Renal cortex interstitium (tissue), 11 donors: ENCODE results near the gene HIVEP1. TPM values are rescaled to one million over a fixed set of nuclear protein-coding genes. Genes with fewer than 3 reads are reported as not detected.
A peak's percentile ranks its signal among the peaks of the same experiment; 100 is the strongest.

Experiments used
- DNase-seq, 11 donors: peaks; one replicate each; pipeline ENCODE4 v3.0.0-alpha.2; 2013; ENCODE audit warnings: low read depth in 9 of 11, low spot score in 4 of 11; ENCODE audit errors: extremely low read depth in 1 of 11
- polyA plus RNA-seq, 3 donors: library from polyadenylated mRNA; unstranded; fragments of 120-200 nt; gene quantifications; one replicate each; pipeline ENCODE4 v1.2.1, GENCODE V29; 2013; ENCODE audit not compliant: insufficient read length in 3 of 3

HIVEP1 gene
- polyA plus RNA-seq, 3 donors: 22.4 to 24.7 (median 23.2) TPM

DNA sequence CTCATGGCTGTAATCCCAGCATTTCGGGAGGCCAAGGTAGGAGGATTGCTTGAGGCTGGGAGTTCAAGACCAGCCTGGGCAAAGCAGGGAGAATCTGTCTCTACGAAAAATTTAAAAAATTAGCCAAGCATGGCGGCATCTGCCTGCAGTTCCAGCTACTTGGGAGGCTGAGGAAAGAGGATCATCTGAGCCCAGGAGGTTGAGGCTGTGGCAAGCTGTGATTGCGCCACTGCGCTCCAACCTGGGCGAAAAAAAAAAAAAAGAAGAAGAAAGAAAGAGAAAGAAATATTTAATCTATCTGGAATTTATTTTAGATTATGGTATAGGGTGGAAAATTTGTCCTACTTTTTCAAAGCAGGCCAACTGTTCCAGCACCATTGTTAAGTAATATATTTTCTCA lies 32.2 kb upstream of the HIVEP1 start:
- DNase-seq: no peak

GRCh38 chr6:11983306-11983705 lies 28.8 kb upstream of the HIVEP1 start:
- no peak for DNase-seq

- DNase-seq: no peak
Observed at GRCh38 chr6:11987386-11987785, 24.7 kb upstream of the HIVEP1 start.

DNA sequence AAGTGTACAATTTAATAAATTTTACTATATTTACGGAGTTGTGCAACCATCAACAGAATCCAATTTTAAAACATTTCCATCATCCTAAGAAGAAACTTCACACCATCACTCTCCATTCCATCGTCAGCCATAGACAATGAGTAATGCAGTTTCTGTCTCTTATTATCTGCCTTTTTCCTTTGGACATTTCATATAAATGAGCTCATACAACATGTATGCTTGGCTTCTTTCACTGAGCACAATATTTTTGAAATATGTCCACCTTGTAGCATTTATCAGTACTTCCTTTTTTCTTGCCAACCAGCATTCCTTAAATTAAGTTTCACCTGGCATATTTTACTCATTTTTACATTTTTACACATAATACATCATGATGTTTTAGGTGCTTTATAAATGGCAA lies 22.7 kb upstream of the HIVEP1 start:
- DNase-seq: no peak

- no peak for DNase-seq
Observed at GRCh38 chr6:11992086-11992485, 20.0 kb upstream of the HIVEP1 start.

DNA sequence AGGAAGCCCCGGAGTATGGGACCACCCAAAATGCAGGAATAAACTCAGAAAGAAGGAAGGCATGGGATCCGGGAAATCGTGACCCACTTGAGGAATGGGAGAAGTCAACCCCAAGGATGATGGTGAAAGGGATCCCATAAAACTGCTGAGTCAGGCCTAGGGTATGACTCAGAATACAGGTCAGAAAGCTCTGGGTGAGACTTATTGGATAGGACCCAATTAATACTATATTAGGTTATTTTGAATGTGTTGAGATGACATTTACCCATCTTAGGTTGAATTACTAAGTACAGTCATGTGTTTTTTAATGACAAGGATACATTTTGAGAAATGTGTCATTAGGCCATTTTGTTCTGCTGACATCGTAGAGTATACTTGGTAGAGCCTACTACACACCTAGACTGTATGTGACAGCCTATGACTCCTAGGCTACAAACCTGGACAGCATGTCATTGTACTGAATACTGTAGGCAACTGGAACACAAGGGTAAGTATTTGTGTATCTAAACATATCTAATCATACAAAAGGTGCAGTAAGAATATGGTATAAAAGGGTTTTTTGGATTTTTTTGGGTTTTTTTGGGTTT lies 17.1 kb upstream of the HIVEP1 start:
- DNase-seq: no peak

GRCh38 chr6:11996751-11997150 lies 15.4 kb upstream of the HIVEP1 start:
- DNase-seq: no peak

GRCh38 chr6:11999246-11999645 lies 12.9 kb upstream of the HIVEP1 start:
- no peak for DNase-seq

DNA sequence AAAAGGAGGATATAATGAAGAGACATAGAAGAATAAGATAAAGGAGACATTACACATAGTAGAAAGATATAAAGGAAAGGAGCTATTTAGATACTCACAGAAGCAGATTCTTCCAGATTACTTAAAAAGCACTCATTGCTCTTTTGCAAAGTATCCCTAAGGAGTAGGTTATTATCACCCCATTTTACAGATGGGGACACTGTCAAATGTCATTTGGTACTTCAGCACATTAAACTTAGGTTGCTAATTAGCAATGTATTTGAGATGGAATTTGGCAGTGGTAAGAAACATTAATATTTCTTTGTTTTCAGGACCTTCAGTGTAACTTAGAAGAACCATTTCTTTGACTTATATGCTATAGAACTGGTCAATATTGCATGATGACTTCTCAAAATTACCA lies 11.9 kb upstream of the HIVEP1 start:
- no peak for DNase-seq

DNA sequence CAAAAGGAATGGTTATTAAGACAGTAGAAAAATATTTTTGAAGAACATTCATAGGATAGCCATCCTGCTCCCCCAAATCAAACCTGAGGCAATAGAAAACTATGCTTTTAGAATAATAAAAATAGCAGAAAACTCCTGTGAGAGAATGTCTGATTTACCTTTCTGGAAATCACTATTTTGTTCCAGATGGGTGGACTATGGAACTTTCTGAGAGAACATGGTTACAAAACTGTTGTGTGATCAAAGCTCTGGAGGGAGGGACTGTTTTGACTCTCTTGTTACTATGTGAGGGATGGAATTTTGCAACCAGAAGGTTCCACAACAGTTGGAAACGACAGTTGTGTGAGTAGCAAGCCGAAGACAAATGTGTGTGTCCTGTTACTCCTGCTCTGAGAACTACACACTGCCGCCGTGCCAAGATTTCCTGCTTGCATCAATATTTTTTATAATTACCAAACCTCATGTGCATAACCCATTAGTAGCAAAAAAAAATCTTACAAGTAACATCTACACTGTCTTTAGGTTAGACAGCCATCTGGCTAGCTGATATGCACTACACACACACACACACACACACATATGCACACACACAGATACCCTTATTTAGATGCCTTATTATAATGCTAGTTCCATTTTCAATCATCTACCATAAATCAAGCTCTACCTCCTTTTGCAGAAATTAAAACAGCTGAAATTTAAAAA lies 11.0 kb upstream of the HIVEP1 start:
- no peak for DNase-seq

DNA sequence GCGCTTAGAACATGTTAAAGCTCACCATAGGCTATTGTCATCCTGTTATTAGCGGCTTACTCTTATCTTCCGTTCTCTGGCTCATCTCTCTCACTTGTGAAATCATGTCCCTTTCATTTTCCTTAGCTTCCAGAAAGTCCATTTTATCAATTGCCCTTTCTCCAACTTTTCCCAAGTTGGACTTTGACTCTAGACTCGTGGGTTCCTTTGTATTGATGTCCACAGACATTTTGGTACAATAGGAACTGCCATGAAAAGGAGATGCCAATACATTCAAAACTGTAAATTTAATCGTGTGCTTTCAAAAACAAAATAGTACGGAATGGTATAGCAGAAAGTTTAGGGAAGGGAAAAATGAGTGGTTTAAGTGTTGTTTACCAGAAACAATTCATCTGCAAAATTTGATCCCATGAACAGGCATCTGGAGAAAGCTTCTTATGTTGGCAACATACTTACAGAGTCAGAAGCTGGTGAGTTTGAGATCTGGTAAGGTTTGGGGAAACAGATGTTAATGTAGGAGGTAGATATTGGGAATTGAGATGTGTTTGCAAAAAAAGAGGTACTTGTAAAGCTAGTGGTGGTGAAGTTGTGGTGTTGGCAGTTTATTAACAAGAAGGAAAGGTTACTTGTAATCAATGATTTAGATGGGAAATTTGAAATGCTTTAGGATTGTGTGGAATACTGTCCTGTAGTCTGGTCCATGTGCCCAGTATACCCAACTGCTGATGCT lies 10.2 kb upstream of the HIVEP1 start:
- no peak for DNase-seq

DNA sequence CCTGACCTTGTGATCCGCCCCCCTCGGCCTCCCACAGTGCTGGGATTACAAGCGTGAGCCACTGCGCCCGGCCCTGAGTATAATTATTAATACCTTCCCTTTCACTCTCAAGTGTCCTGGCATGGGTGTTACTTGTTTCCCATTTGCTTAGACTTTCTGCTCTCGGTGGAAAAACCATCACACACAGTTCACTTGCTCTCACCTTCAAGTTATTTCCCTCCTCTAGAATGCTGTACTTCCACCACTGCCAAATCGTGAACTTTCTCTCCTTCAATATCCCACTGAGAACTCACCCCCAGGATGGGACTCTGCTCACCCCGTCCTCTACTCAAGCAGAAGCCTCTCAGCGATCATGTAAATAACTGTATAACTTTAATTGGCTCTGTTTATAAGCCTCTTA lies 4.6 kb upstream of the HIVEP1 start:
- DNase-seq: peak in 1 of 11 donors; percentile 33

- no peak for DNase-seq
Observed at GRCh38 chr6:12007887-12008286, 4.2 kb upstream of the HIVEP1 start.

DNA sequence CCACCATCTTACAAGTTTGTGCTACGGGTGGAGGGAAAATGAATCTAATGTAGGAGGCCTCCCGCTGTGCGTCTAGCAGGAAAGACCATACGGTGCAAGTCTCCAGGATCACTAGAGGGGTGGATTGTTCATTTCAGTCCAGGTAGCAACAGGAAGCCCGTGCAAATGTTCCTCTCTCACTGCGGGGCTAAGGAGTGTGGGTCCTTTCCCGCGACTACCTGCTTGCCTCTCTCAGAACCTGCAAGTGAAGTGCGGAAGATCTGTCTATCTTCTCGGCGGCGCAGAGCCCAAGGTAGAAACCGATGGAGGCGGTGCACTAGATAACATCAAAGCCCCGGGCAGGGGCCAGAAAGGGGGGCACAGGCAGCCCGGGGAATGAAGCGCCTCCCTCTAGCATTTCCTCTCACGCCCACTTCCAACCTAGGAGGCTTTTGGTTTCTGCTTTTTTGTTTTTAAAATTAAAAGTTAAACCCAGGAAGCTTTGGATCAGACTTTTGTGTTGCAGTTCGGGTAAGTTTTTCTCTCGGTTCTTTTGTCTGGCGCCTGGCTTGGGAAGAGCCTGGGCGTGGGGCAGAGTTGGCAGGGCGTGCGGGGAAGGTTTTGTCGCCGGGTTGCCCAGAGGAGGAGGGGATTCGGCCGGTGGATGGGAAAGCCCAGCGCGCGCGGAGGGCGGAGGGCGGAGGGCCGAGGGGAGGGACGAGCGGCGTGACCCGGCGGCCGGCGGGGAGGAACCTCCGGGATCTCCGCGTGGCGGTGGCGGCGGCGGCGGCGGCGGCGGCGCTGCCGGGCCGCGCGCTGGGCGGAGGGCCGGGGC lies 3.5 kb upstream of the HIVEP1 start:
- peak in 8 of 11 donors; percentile 56 to 85 (median 74) for DNase-seq

- no peak for DNase-seq
Observed at GRCh38 chr6:12009180-12009685, 2.9 kb upstream of the HIVEP1 start.

- DNase-seq: peak in 1 of 11 donors; percentile 25
Observed at GRCh38 chr6:12009876-12010634, 2.1 kb upstream of the HIVEP1 start.

DNA sequence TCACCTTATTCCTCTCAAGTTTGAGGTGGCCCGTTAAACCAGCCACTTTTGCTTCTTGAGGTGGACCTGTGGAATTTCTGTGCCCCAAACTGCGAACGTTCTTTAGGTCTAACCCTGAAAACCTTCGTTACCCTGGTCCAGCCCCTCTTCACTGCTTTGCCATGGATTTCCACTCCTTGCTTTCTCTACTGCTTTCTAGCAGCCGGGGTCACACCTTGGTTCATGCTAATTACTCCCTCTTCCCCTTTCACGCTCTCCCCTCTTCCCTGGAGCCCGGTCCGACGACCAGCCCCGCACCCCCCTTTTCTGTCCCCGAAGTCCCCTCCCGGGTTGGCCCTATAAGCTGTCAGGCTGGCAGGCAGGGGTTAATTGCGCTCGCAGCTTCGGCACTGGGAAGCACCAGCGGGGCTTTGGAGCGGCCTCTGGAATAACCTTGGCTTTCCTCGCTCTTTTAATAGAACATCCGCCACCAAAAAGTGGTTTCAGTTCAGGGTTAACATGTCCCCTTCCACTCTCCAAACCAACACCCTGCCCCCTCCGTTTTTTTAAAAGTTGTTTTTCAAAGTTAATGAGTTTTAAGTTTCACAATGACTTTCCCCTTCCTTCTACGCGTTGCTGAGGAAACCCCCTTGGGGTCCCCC lies 1.4 kb upstream of the HIVEP1 start:
- DNase-seq: peak in 5 of 11 donors; percentile 60 to 78 (median 70)
